ENCODE measurements around the gene IL15RA.

Gene IL15RA

DNA sequence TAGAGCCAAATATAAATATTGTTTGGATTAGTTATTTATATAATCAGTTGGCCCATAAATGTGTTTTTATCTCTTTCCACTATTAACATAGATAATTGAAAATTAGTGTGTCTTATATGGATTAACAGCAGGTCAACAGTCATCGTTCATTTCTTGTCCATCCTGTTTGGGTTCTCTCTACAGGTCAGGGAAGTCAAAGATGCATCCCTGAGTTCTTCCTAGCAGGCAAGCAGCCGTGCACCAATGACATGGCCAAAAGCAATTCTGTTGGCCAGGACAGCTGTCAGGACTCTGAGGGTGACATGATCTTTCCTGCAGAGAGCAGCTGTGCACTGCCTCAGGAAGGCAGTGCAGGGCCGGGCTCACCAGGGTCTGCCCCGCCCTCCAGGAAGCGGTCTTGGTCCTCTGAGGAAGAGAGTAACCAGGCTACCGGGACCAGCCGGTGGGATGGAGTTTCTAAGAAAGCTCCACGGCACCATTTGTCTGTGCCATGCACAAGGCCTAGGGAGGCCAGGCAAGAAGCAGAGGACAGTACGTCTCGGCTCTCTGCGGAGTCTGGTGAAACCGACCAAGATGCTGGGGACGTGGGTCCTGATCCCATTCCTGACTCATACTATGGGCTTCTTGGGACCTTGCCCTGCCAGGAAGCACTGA is 71.4 kb downstream of the IL15RA start:
- Histone ChIP-seq H3K14ac (ENCODE audit: low read length) (no peak overlapping the region), H2BK12ac (ENCODE audit: low read length) (no peak overlapping the region), H3K4ac (ENCODE audit: low read depth, low read length) (no peak overlapping the region), H3K79me1 (ENCODE audit: low read length) (no peaks in the 10 kb centered on the region), H3K4me2 (ENCODE audit: low read length) (no peak overlapping the region), H3K4me1 (ENCODE audit: control insufficient read depth in 1 of 2, insufficient read depth in 2 of 2, low read length in 2 of 2) (no peaks in the 10 kb centered on the region), H2AFZ (ENCODE audit: insufficient read depth, low read length, poor library complexity) (no peak overlapping the region), H3K4me3 (ENCODE audit: low read depth, low read length) (no peak overlapping the region), H3K23ac (ENCODE audit: low read length) (no peak overlapping the region), H4K91ac (ENCODE audit: low read depth, low read length) (no peak overlapping the region), H2BK5ac (ENCODE audit: low read depth, low read length, poor library complexity) (no peak overlapping the region), H4K12ac (ENCODE audit: low read depth, low read length) (no peak overlapping the region), H3K9me3 (ENCODE audit: insufficient read depth, low read depth, low read length) (no peaks in the 10 kb centered on the region), H3K18ac (ENCODE audit: low read length) (no peak overlapping the region), H2AK5ac (ENCODE audit: low read length) (no peak overlapping the region), H3K9ac (ENCODE audit: low read length) (no peak overlapping the region), H4K8ac (ENCODE audit: low read depth, low read length) (no peak overlapping the region), H3K27ac (ENCODE audit: low read depth, low read length) (no peak overlapping the region), H3K79me2 (ENCODE audit: control insufficient read depth, insufficient read depth, low read length, poor library complexity) (no peaks in the 10 kb centered on the region), H2BK120ac (ENCODE audit: insufficient read depth, low read length, poor library complexity) (no peak overlapping the region), H3K36me3 (ENCODE audit: control insufficient read depth in 1 of 2, insufficient read depth in 2 of 2, low read length in 2 of 2) (peaks cover 24 to 29% of the 10 kb centered on the region in 2 experiments), H3K27me3 (ENCODE audit: insufficient read depth, low read length) (no peaks in the 10 kb centered on the region)
- no CpG with 5 or more reads among the region's 13 CpGs for WGBS (ENCODE audit: extremely low coverage, insufficient coverage, insufficient read length)
- DNase-seq, result no peak

DNA sequence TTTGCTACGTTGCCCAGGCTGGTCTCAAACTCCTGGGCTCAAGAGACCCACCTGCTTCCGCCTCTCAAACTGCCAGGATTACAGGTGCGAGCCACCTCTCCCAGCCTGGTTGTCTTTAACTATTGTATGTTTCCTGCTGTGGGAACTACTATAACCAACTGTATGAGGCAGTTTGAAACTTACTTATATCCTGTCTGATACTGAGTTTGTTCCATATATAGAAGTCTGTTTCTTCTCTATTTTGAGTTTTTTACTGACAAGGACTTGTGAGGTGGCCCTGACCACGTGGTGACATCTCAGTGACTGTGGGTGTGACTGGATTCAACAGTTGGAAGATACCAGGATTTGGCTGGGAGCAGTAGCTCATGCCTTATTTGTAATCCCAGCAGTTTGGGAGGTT is 73.1 kb downstream of the IL15RA start:
- H4K8ac ChIP-seq (ENCODE audit: low read depth, low read length), result no peak overlapping the region
- peak overlapping the region; percentile 21 for H3K4ac ChIP-seq (ENCODE audit: low read depth, low read length)
- DNase-seq, result no peak
- no peak overlapping the region for H3K27ac ChIP-seq (ENCODE audit: low read depth, low read length)
- H3K14ac ChIP-seq (ENCODE audit: low read length), result no peak overlapping the region
- peaks cover 2% of the 10 kb centered on the region for H3K79me2 ChIP-seq (ENCODE audit: control insufficient read depth, insufficient read depth, low read length, poor library complexity)
- no peak overlapping the region for H2BK5ac ChIP-seq (ENCODE audit: low read depth, low read length, poor library complexity)
- H3K4me1 ChIP-seq (ENCODE audit: control insufficient read depth in 1 of 2, insufficient read depth in 2 of 2, low read length in 2 of 2), result no peaks in the 10 kb centered on the region
- no CpG with 5 or more reads among the region's 4 CpGs for WGBS (ENCODE audit: extremely low coverage, insufficient coverage, insufficient read length)
- no peak overlapping the region for H4K12ac ChIP-seq (ENCODE audit: low read depth, low read length)
- H2BK12ac ChIP-seq (ENCODE audit: low read length), result no peak overlapping the region
- no peaks in the 10 kb centered on the region for H3K79me1 ChIP-seq (ENCODE audit: low read length)
- H3K9me3 ChIP-seq (ENCODE audit: insufficient read depth, low read depth, low read length), result no peaks in the 10 kb centered on the region
- H2AFZ ChIP-seq (ENCODE audit: insufficient read depth, low read length, poor library complexity), result no peak overlapping the region
- no peak overlapping the region for H3K4me3 ChIP-seq (ENCODE audit: low read depth, low read length)
- no peak overlapping the region for H3K4me2 ChIP-seq (ENCODE audit: low read length)
- no peak overlapping the region for H2BK120ac ChIP-seq (ENCODE audit: insufficient read depth, low read length, poor library complexity)
- H3K18ac ChIP-seq (ENCODE audit: low read length), result no peak overlapping the region
- H3K9ac ChIP-seq (ENCODE audit: low read length), result no peak overlapping the region
- H3K27me3 ChIP-seq (ENCODE audit: insufficient read depth, low read length), result no peaks in the 10 kb centered on the region
- no peak overlapping the region for H3K23ac ChIP-seq (ENCODE audit: low read length)
- no peak overlapping the region for H2AK5ac ChIP-seq (ENCODE audit: low read length)
- H3K36me3 ChIP-seq (ENCODE audit: control insufficient read depth in 1 of 2, insufficient read depth in 2 of 2, low read length in 2 of 2), result peaks cover 16 to 17% of the 10 kb centered on the region in 2 experiments
- H4K91ac ChIP-seq (ENCODE audit: low read depth, low read length), result no peak overlapping the region

DNA sequence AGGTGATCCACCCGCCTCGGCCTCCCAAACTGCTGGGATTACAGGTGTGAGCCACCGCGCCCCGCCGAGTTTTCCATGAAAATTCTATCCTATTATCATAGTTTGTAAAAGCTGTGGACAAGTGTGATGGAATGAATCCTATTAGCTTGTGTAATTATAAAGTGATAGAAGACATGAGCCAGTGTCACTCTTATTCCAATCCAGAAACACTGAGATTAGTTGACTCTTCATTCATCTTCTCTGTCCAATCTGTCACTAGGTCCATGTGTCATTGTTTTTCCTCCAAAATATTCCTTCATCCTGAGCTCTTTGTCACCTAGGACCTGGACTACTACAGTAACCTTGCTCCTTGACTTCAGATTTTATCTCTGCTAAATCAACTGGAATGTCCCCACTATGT is 73.8 kb downstream of the IL15RA start:
- Histone ChIP-seq H3K14ac (ENCODE audit: low read length) (no peak overlapping the region), H3K27me3 (ENCODE audit: insufficient read depth, low read length) (no peaks in the 10 kb centered on the region), H4K8ac (ENCODE audit: low read depth, low read length) (no peak overlapping the region), H3K4me1 (ENCODE audit: control insufficient read depth in 1 of 2, insufficient read depth in 2 of 2, low read length in 2 of 2) (no peaks in the 10 kb centered on the region), H3K79me2 (ENCODE audit: control insufficient read depth, insufficient read depth, low read length, poor library complexity) (peaks cover 2% of the 10 kb centered on the region), H3K27ac (ENCODE audit: low read depth, low read length) (no peak overlapping the region), H3K4ac (ENCODE audit: low read depth, low read length) (no peak overlapping the region), H2AFZ (ENCODE audit: insufficient read depth, low read length, poor library complexity) (no peak overlapping the region), H4K12ac (ENCODE audit: low read depth, low read length) (no peak overlapping the region), H3K18ac (ENCODE audit: low read length) (no peak overlapping the region), H3K9me3 (ENCODE audit: insufficient read depth, low read depth, low read length) (peaks cover 1% of the 10 kb centered on the region), H3K36me3 (ENCODE audit: control insufficient read depth in 1 of 2, insufficient read depth in 2 of 2, low read length in 2 of 2) (peaks cover 10 to 12% of the 10 kb centered on the region in 2 experiments), H3K23ac (ENCODE audit: low read length) (no peak overlapping the region), H4K91ac (ENCODE audit: low read depth, low read length) (no peak overlapping the region), H3K9ac (ENCODE audit: low read length) (no peak overlapping the region), H2AK5ac (ENCODE audit: low read length) (no peak overlapping the region), H3K79me1 (ENCODE audit: low read length) (no peaks in the 10 kb centered on the region), H2BK120ac (ENCODE audit: insufficient read depth, low read length, poor library complexity) (no peak overlapping the region), H2BK12ac (ENCODE audit: low read length) (no peak overlapping the region), H3K4me2 (ENCODE audit: low read length) (no peak overlapping the region), H2BK5ac (ENCODE audit: low read depth, low read length, poor library complexity) (no peak overlapping the region), H3K4me3 (ENCODE audit: low read depth, low read length) (no peak overlapping the region)
- DNase-seq, result no peak
- no CpG with 5 or more reads among the region's 6 CpGs for WGBS (ENCODE audit: extremely low coverage, insufficient coverage, insufficient read length)

DNA sequence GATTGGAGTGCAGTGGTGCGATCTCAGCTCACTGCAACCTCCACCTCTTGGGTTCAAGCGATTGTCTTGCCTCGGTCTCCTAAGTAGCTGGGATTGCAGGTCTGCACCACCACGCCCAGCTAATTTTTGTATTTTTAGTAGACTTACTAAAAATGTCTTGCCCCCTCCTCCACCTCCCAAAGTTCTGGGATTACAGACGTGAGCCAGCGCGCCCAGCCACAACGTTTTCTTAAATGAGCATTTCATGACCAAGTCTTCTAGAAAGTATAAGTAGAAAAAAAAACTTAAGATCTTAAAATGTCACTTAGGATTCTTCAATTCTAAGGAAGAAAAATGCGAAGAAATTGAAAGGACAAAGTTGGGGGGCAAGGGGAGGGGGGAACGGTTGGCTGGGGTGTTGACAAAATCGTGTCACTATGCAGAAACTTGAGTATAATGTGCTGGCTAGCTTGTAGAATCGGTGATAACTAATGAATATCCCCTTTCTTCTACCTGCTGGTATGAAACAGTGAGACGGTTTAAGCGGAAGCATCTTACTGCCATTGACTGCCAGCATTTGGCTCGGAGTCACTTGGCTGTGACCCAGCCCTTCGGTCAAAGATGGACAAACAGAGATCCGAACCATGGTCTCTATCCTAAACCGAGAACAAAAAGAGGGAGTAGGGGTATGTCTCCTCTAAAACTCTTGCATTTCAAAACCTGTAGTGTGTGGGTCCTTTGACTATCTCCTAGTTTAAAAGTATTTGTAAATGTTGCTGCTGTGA is 74.7 kb downstream of the IL15RA start:
- H3K4ac ChIP-seq (ENCODE audit: low read depth, low read length), result no peak overlapping the region
- no peaks in the 10 kb centered on the region for H3K27me3 ChIP-seq (ENCODE audit: insufficient read depth, low read length)
- H3K18ac ChIP-seq (ENCODE audit: low read length), result no peak overlapping the region
- no peak overlapping the region for H2AK5ac ChIP-seq (ENCODE audit: low read length)
- H3K79me1 ChIP-seq (ENCODE audit: low read length), result no peaks in the 10 kb centered on the region
- H3K9me3 ChIP-seq (ENCODE audit: insufficient read depth, low read depth, low read length), result peaks cover 2% of the 10 kb centered on the region
- no peak overlapping the region for H2BK120ac ChIP-seq (ENCODE audit: insufficient read depth, low read length, poor library complexity)
- H4K8ac ChIP-seq (ENCODE audit: low read depth, low read length), result no peak overlapping the region
- H4K91ac ChIP-seq (ENCODE audit: low read depth, low read length), result no peak overlapping the region
- no peak overlapping the region for H2AFZ ChIP-seq (ENCODE audit: insufficient read depth, low read length, poor library complexity)
- no CpG with 5 or more reads among the region's 18 CpGs for WGBS (ENCODE audit: extremely low coverage, insufficient coverage, insufficient read length)
- H2BK5ac ChIP-seq (ENCODE audit: low read depth, low read length, poor library complexity), result no peak overlapping the region
- H4K12ac ChIP-seq (ENCODE audit: low read depth, low read length), result no peak overlapping the region
- no peaks in the 10 kb centered on the region for H3K4me1 ChIP-seq (ENCODE audit: control insufficient read depth in 1 of 2, insufficient read depth in 2 of 2, low read length in 2 of 2)
- H3K4me2 ChIP-seq (ENCODE audit: low read length), result no peak overlapping the region
- H2BK12ac ChIP-seq (ENCODE audit: low read length), result no peak overlapping the region
- no peak overlapping the region for H3K9ac ChIP-seq (ENCODE audit: low read length)
- no peak overlapping the region for H3K14ac ChIP-seq (ENCODE audit: low read length)
- no peak overlapping the region for H3K27ac ChIP-seq (ENCODE audit: low read depth, low read length)
- peaks cover 14 to 16% of the 10 kb centered on the region in 2 experiments for H3K36me3 ChIP-seq (ENCODE audit: control insufficient read depth in 1 of 2, insufficient read depth in 2 of 2, low read length in 2 of 2)
- peaks cover 4% of the 10 kb centered on the region for H3K79me2 ChIP-seq (ENCODE audit: control insufficient read depth, insufficient read depth, low read length, poor library complexity)
- DNase-seq, result no peak
- no peak overlapping the region for H3K4me3 ChIP-seq (ENCODE audit: low read depth, low read length)
- H3K23ac ChIP-seq (ENCODE audit: low read length), result no peak overlapping the region

Measured in trophoblast cell (in vitro differentiated cells and primary cell).